Trophoblast cell (in vitro differentiated cells and primary cell): ENCODE results near the gene AMOT.
A peak's percentile ranks its signal among the peaks of the same experiment; 100 is the strongest.
"Not testable (repeated sequence)": the region's sequence is repeated elsewhere in the genome, so short reads cannot be mapped to it uniquely, and the experiment has no call there.

Experiments
- DNase-seq, 2 donors: peaks; one replicate each; pipeline ENCODE4 v3.0.0-alpha.2; 2016
- H2AFZ ChIP-seq: 2 replicates; pipeline ENCODE4 v1.6.1; 2013; ENCODE audit warnings: low read length, moderate library complexity, mild to moderate bottlenecking; ENCODE audit not compliant: insufficient read depth, poor library complexity
- H2AK5ac ChIP-seq: 2 replicates; pipeline ENCODE4 v1.6.1; 2013; ENCODE audit warnings: mild to moderate bottlenecking, low read length
- H2BK120ac ChIP-seq: 2 replicates; pipeline ENCODE4 v1.6.1; 2013; ENCODE audit warnings: low read length, mild to moderate bottlenecking, moderate library complexity; ENCODE audit not compliant: insufficient read depth, poor library complexity
- H2BK12ac ChIP-seq: 2 replicates; pipeline ENCODE4 v1.6.1; 2013; ENCODE audit warnings: mild to moderate bottlenecking, low read length, moderate library complexity
- H2BK5ac ChIP-seq: 2 replicates; pipeline ENCODE4 v1.6.1; 2013; ENCODE audit warnings: low read length, low read depth, moderate library complexity, mild to moderate bottlenecking; ENCODE audit not compliant: poor library complexity
- H3K14ac ChIP-seq: 2 replicates; pipeline ENCODE4 v1.6.1; 2013; ENCODE audit warnings: mild to moderate bottlenecking, low read length
- H3K18ac ChIP-seq: 2 replicates; pipeline ENCODE4 v1.6.1; 2013; ENCODE audit warnings: mild to moderate bottlenecking, low read length
- H3K23ac ChIP-seq: 2 replicates; pipeline ENCODE4 v1.6.1; 2013; ENCODE audit warnings: low read length
- H3K27ac ChIP-seq: 2 replicates; pipeline ENCODE4 v1.5.1; 2013; ENCODE audit warnings: low read depth, mild to moderate bottlenecking, inconsistent platforms, low read length, moderate library complexity
- H3K27me3 ChIP-seq: 2 replicates; pipeline ENCODE4 v1.6.1; 2013; ENCODE audit warnings: inconsistent platforms, mild to moderate bottlenecking, low read length, moderate library complexity; ENCODE audit not compliant: insufficient read depth
- H3K36me3 ChIP-seq, 2 experiments: 1 replicate in 1 of 2; 2 replicates in 1 of 2; pipeline ENCODE4 v1.6.1; 2013; ENCODE audit warnings: low read length in 2 of 2, mild to moderate bottlenecking in 2 of 2, moderate library complexity in 1 of 2; ENCODE audit not compliant: insufficient read depth in 2 of 2, control insufficient read depth in 1 of 2
- H3K4ac ChIP-seq: 2 replicates; pipeline ENCODE4 v1.6.1; 2013; ENCODE audit warnings: low read depth, mild to moderate bottlenecking, low read length, moderate library complexity
- H3K4me1 ChIP-seq, 2 experiments: 1 replicate in 1 of 2; 2 replicates in 1 of 2; pipeline ENCODE4 v1.6.1; 2013; ENCODE audit warnings: low read length in 2 of 2, mild to moderate bottlenecking in 2 of 2, moderate library complexity in 1 of 2; ENCODE audit not compliant: insufficient read depth in 2 of 2, control insufficient read depth in 1 of 2
- H3K4me2 ChIP-seq: 2 replicates; pipeline ENCODE4 v1.6.1; 2013; ENCODE audit warnings: inconsistent platforms, mild to moderate bottlenecking, low read length, moderate library complexity
- H3K4me3 ChIP-seq: 2 replicates; pipeline ENCODE4 v1.5.1; 2013; ENCODE audit warnings: mild to moderate bottlenecking, low read depth, low read length, inconsistent platforms
- H3K79me1 ChIP-seq: one replicate; pipeline ENCODE4 v1.6.1; 2013; ENCODE audit warnings: low read length
- H3K79me2 ChIP-seq: 2 replicates; pipeline ENCODE4 v1.6.1; 2013; ENCODE audit warnings: low read length, mild to moderate bottlenecking; ENCODE audit not compliant: control insufficient read depth, insufficient read depth, poor library complexity
- H3K9ac ChIP-seq: 2 replicates; pipeline ENCODE4 v1.6.1; 2013; ENCODE audit warnings: mild to moderate bottlenecking, low read length
- H3K9me3 ChIP-seq: 2 replicates; pipeline ENCODE4 v1.6.1; 2013; ENCODE audit warnings: low read depth, mild to moderate bottlenecking, control low read depth, inconsistent platforms, low read length; ENCODE audit not compliant: insufficient read depth
- H4K12ac ChIP-seq: 2 replicates; pipeline ENCODE4 v1.6.1; 2013; ENCODE audit warnings: low read depth, mild to moderate bottlenecking, low read length, moderate library complexity
- H4K8ac ChIP-seq: 2 replicates; pipeline ENCODE4 v1.6.1; 2013; ENCODE audit warnings: low read depth, mild to moderate bottlenecking, low read length, moderate library complexity
- H4K91ac ChIP-seq: one replicate; pipeline ENCODE4 v1.6.1; 2013; ENCODE audit warnings: low read depth, mild to moderate bottlenecking, low read length, moderate library complexity
- WGBS: extraction: QIAGEN DNeasy Blood & Tissue Kit; methylation state at CpG from one replicate; pipeline ENCODE4 v1.1.7; 2013; ENCODE audit warnings: missing lambda C conversion rate; ENCODE audit not compliant: insufficient read length, insufficient coverage; ENCODE audit errors: extremely low coverage; 5-methylcytosine and 5-hydroxymethylcytosine counted together

The AMOT gene

DNA sequence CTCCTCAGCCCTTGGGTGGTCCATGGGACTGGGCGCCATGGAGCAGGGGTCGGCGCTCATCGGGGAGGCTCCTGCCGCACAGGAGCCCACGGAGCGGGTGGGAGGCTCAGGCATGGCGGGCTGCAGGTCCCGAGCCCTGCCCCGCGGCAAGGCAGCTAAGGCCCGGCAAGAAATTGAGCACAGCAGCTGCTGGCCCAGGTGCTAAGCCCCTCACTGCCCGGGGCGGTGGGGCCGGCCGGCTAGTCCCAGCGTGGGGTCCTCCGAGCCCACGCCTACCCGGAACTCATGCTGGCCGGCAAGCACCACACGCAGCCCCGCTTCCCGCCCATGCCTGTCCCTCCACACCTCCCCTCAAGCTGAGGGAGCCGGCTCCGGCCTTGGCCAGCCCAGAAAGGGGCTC lies 14.3 kb upstream of the AMOT start:
- H2AFZ ChIP-seq, H3K4me1 ChIP-seq, H3K79me2 ChIP-seq, DNase-seq, H3K18ac ChIP-seq, H3K27ac ChIP-seq, H3K27me3 ChIP-seq, H4K8ac ChIP-seq, H3K23ac ChIP-seq, H3K4me2 ChIP-seq, H3K9ac ChIP-seq, H3K9me3 ChIP-seq, H4K12ac ChIP-seq, H3K4me3 ChIP-seq, H3K36me3 ChIP-seq: not testable (repeated sequence)
- Histone ChIP-seq H2BK12ac (peak overlapping the region; percentile 87), H2BK120ac (peak overlapping the region; percentile 60), H3K14ac (peak overlapping the region; percentile 89), H2AK5ac (peak overlapping the region; percentile 86), H2BK5ac (peak overlapping the region; percentile 76), H3K4ac (peak overlapping the region; percentile 36), H4K91ac (peak overlapping the region; percentile 73), H3K79me1 (peaks cover 32% of the 10 kb centered on the region)
- WGBS: no CpG with 5 or more reads among the region's 26 CpGs

GRCh38 chrX:112852851-112853250 lies 12.2 kb upstream of the AMOT start:
- Histone ChIP-seq H3K36me3 (no peaks in the 10 kb centered on the region), H3K79me1 (peaks cover 25% of the 10 kb centered on the region), H3K18ac (no peak overlapping the region), H3K23ac (no peak overlapping the region), H3K4me2 (no peak overlapping the region), H3K9me3 (no peaks in the 10 kb centered on the region), H3K4ac (no peak overlapping the region), H3K27ac (peak overlapping the region; percentile 94), H3K79me2 (no peaks in the 10 kb centered on the region), H3K4me1 (peaks cover 0 to 5% of the 10 kb centered on the region in 2 experiments), H3K4me3 (no peak overlapping the region), H4K12ac (no peak overlapping the region), H2AFZ (no peak overlapping the region), H4K91ac (no peak overlapping the region), H4K8ac (no peak overlapping the region), H3K27me3 (no peaks in the 10 kb centered on the region), H2BK120ac (peak overlapping the region; percentile 86), H3K9ac (no peak overlapping the region), H2AK5ac (no peak overlapping the region), H2BK12ac (peak overlapping the region; percentile 22), H3K14ac (no peak overlapping the region), H2BK5ac (peak overlapping the region; percentile 40)
- no CpG with 5 or more reads among the region's 3 CpGs for WGBS
- DNase-seq: no peak

- H4K91ac ChIP-seq: peak overlapping the region; percentile 4
- no peak overlapping the region for H3K14ac ChIP-seq
- H4K12ac ChIP-seq: no peak overlapping the region
- no peaks in the 10 kb centered on the region for H3K79me2 ChIP-seq
- peak in 1 of 2 donors; percentile 2 for DNase-seq
- H3K27me3 ChIP-seq: no peaks in the 10 kb centered on the region
- no peaks in the 10 kb centered on the region for H3K9me3 ChIP-seq
- H3K27ac ChIP-seq: peak overlapping the region; percentile 94
- no peak overlapping the region for H2BK12ac ChIP-seq
- peaks cover 0 to 7% of the 10 kb centered on the region in 2 experiments for H3K4me1 ChIP-seq
- H2AK5ac ChIP-seq: no peak overlapping the region
- H3K23ac ChIP-seq: no peak overlapping the region
- no peak overlapping the region for H3K4me3 ChIP-seq
- H3K79me1 ChIP-seq: peaks cover 25% of the 10 kb centered on the region
- H3K18ac ChIP-seq: no peak overlapping the region
- H3K4me2 ChIP-seq: peak overlapping the region; percentile 0
- no peak overlapping the region for H3K9ac ChIP-seq
- H3K36me3 ChIP-seq: no peaks in the 10 kb centered on the region
- peak overlapping the region; percentile 68 for H2BK5ac ChIP-seq
- H2AFZ ChIP-seq: no peak overlapping the region
- no peak overlapping the region for H2BK120ac ChIP-seq
- no peak overlapping the region for H4K8ac ChIP-seq
- no CpG with 5 or more reads among the region's 4 CpGs for WGBS
- H3K4ac ChIP-seq: no peak overlapping the region
Observed at GRCh38 chrX:112851806-112852205, 11.2 kb upstream of the AMOT start.

- Histone ChIP-seq H3K27me3 (no peaks in the 10 kb centered on the region), H3K18ac (no peak overlapping the region), H2BK12ac (no peak overlapping the region)
Observed at GRCh38 chrX:112851161-112851779, 10.6 kb upstream of the AMOT start.

More at GRCh38 chrX:112851161-112851779, 10.6 kb upstream of the AMOT start:
- no peak overlapping the region for H3K23ac ChIP-seq
- peak overlapping the region; percentile 68 for H2BK5ac ChIP-seq
- H3K14ac ChIP-seq: no peak overlapping the region
- peak overlapping the region; percentile 62 for H4K91ac ChIP-seq
- no peak overlapping the region for H3K4me3 ChIP-seq
- H4K8ac ChIP-seq: no peak overlapping the region
- no peak for DNase-seq
- no peaks in the 10 kb centered on the region for H3K9me3 ChIP-seq
- no peak overlapping the region for H3K4ac ChIP-seq
- H2BK120ac ChIP-seq: no peak overlapping the region
- no peaks in the 10 kb centered on the region for H3K36me3 ChIP-seq
- H2AK5ac ChIP-seq: no peak overlapping the region
- WGBS: no CpG with 5 or more reads among the region's 2 CpGs
- H3K27ac ChIP-seq: peak overlapping the region; percentile 94
- H2AFZ ChIP-seq: no peak overlapping the region
- peaks cover 3 to 11% of the 10 kb centered on the region in 2 experiments for H3K4me1 ChIP-seq
- peak overlapping the region; percentile 0 for H3K4me2 ChIP-seq
- no peaks in the 10 kb centered on the region for H3K79me2 ChIP-seq
- peaks cover 24% of the 10 kb centered on the region for H3K79me1 ChIP-seq
- H4K12ac ChIP-seq: no peak overlapping the region
- H3K9ac ChIP-seq: no peak overlapping the region
